Pancreas (tissue), 10 donors: ENCODE measurements around the gene IRAK2. TPM values are rescaled to one million over a fixed set of nuclear protein-coding genes. Genes with fewer than 3 reads are reported as not detected.
"Not testable (repeated sequence)": the region's sequence is repeated elsewhere in the genome, so short reads cannot be mapped to it uniquely, and the experiment has no call there.

Source experiments
- ATAC-seq, 4 donors: fragments of 200-7000 bp; cut with Tn5 transposase; one replicate each; pipeline versions ENCODE4 v1.8.0 to v1.9.1; 2020; ENCODE audit warnings: mild to moderate bottlenecking in 4 of 4, moderate library complexity in 4 of 4
- DNase-seq, 6 donors: peaks; one replicate each; pipeline ENCODE4 v3.0.0-alpha.2; 2020
- FAIRE-seq: peaks from 2 replicates; lab custom pipeline; 2012; peaks lifted over from hg19 to GRCh38; lab: Jason Lieb, UNC
- H3K27ac ChIP-seq, 4 donors: fragments of 200-600 bp; sonication (generic); 1 replicate in 3 of 4; 2 replicates in 1 of 4; pipeline versions ENCODE4 v1.5.0 to v1.8.0; 2020
- H3K27me3 ChIP-seq, 4 donors: fragments of 200-600 bp; one replicate each; pipeline ENCODE4 v1.8.0; 2021
- H3K36me3 ChIP-seq, 3 donors: fragments of 200-600 bp; sonication (generic) in 1 of 3; one replicate each; pipeline versions ENCODE4 v1.5.0 to v1.8.0; 2020 to 2021
- H3K4me1 ChIP-seq, 3 donors: fragments of 200-600 bp; one replicate each; pipeline ENCODE4 v1.8.0; 2021
- H3K4me3 ChIP-seq, 4 donors: fragments of 200-600 bp; sonication (generic) in 2 of 4; one replicate each; pipeline versions ENCODE4 v1.5.0 to v1.8.0; 2020 to 2021
- H3K9me3 ChIP-seq, 4 donors: fragments of 200-600 bp; one replicate each; pipeline ENCODE4 v1.8.0; 2021
- CTCF ChIP-seq, 4 donors: fragments of 200-600 bp; sonication (generic) in 3 of 4; IDR thresholded peaks; one replicate each; pipeline versions ENCODE4 v1.5.0 to v1.8.0; 2021; ENCODE audit warnings: antibody characterized with exemption in 4 of 4
- WGBS, 2 donors: extraction: QIAGEN DNeasy Blood & Tissue Kit; methylation state at CpG; one replicate each; pipeline ENCODE4 v1.1.7; 2013; 5-methylcytosine and 5-hydroxymethylcytosine counted together
- intact Hi-C, 3 donors: fragments of 100-400 bp; cut with DNase I; formaldehyde crosslinking; loops; one replicate each; pipeline versions ENCODE4 v1.11.1 to v1.14.2; 2022
- polyA plus RNA-seq, 2 donors: library from polyadenylated mRNA; stranded (reverse); fragments of 200-250 nt; gene quantifications; one replicate each; pipeline ENCODE4 v1.2.3, GENCODE V29; 2013
- total RNA-seq, 6 donors: library from RNA; stranded (reverse); fragmentation: NEBNext Ultra II Directional in 4 of 6; extraction: Animal tissue kit (Norgen Biotek cat#: 25700) in 4 of 6; gene quantifications; one replicate each; pipeline versions ENCODE4 v1.2.1 to v1.2.4, GENCODE V29; 2021 to 2023
- donor health status: healthy with polysubstance abuse.
- donor health status: DM: no; HTN: no; CAD: no; lungs with moderate emphysema.
- donor health status: DM: no; HTN: no; CAD: no.
- donor health status: control.
- donor health status: control.
- donor health status: Bipolar disorder and iron deficiency.
- donor health status: DM: yes; HTN: yes; CAD: no.
- donor health status: DM: no; HTN: no; CAD: no.
- donor health status: DM: no; HTN: no; CAD: no.
- donor health status: DM: yes; HTN: yes; CAD: no.

Gene IRAK2
- total and polyA plus RNA-seq, 8 donors = 0.74 to 5.4 (median 1.2) TPM

- Histone ChIP-seq H3K36me3 (peaks cover 0 to 19% (median 0%) of the 10 kb centered on the region in 3 donors), H3K4me3 (no peak overlapping the region), H3K27ac (no peak overlapping the region), H3K27me3 (no peaks in the 10 kb centered on the region), H3K4me1 (peaks cover 6 to 18% (median 12%) of the 10 kb centered on the region in 3 donors), H3K9me3 (no peaks in the 10 kb centered on the region)
- 90 to 91% methylated on average over 5 of the region's 5 CpGs for WGBS, 2 donors
- no peak for TF ChIP-seq CTCF (IDR thresholded peaks at IDR 0.05)
- intact Hi-C loops = no loop called here
- ATAC-seq = no peak
- no peak for FAIRE-seq
- no peak for DNase-seq
Measured at GRCh38 chr3:10268930-10269329, 104.2 kb downstream of the IRAK2 start.

- no peak for DNase-seq
- Histone ChIP-seq H3K36me3 (peaks cover 0 to 19% (median 0%) of the 10 kb centered on the region in 3 donors), H3K4me3 (no peak overlapping the region), H3K27ac (no peak overlapping the region), H3K4me1 (peaks cover 11 to 23% (median 17%) of the 10 kb centered on the region in 3 donors), H3K9me3 (no peaks in the 10 kb centered on the region), H3K27me3 (no peaks in the 10 kb centered on the region)
- no peak for FAIRE-seq
- intact Hi-C loops = no loop called here
- 95 to 97% methylated on average over 5 of the region's 5 CpGs for WGBS, 2 donors
- no peak for TF ChIP-seq CTCF (IDR thresholded peaks at IDR 0.05)
- no peak for ATAC-seq
Measured at GRCh38 chr3:10269443-10269842, 104.7 kb downstream of the IRAK2 start.

- intact Hi-C loops = not testable (repeated sequence)
Measured at GRCh38 chr3:10272476-10272875, 107.8 kb downstream of the IRAK2 start.

GRCh38 chr3:10272977-10273376, 108.3 kb downstream of the IRAK2 start:
- DNase-seq = no peak
- ATAC-seq = no peak
- peaks cover 0 to 22% (median 0%) of the 10 kb centered on the region in 3 donors for H3K36me3 ChIP-seq

More at GRCh38 chr3:10272476-10272875, 107.8 kb downstream of the IRAK2 start:
- not testable (repeated sequence) for H3K27ac ChIP-seq, ATAC-seq, DNase-seq, H3K9me3 ChIP-seq, H3K4me3 ChIP-seq, H3K27me3 ChIP-seq, FAIRE-seq
- Histone ChIP-seq H3K4me1 (peaks cover 12 to 26% (median 24%) of the 10 kb centered on the region in 3 donors), H3K36me3 (peaks cover 0 to 19% (median 0%) of the 10 kb centered on the region in 3 donors)
- WGBS, 2 donors = 96 to 97% methylated on average over 11 of the region's 11 CpGs

GRCh38 chr3:10273702-10274305, 109.1 kb downstream of the IRAK2 start:
- Histone ChIP-seq H3K27me3 (no peaks in the 10 kb centered on the region), H3K36me3 (peaks cover 0 to 30% (median 2%) of the 10 kb centered on the region in 3 donors), H3K4me1 (peaks cover 12 to 24% (median 22%) of the 10 kb centered on the region in 3 donors), H3K27ac (peak overlapping the region; percentile 13 to 69 (median 48)), H3K4me3 (no peak overlapping the region), H3K9me3 (no peaks in the 10 kb centered on the region)
- no peak for TF ChIP-seq CTCF (IDR thresholded peaks at IDR 0.05)
- FAIRE-seq = no peak
- DNase-seq = no peak
- peak; percentile 35 to 67 (median 44) for ATAC-seq
- intact Hi-C loops = no loop called here
- 3 to 7% methylated on average over 1 of the region's 1 CpG for WGBS, 2 donors

More at GRCh38 chr3:10272977-10273376, 108.3 kb downstream of the IRAK2 start:
- Histone ChIP-seq H3K4me3 (no peak overlapping the region), H3K27ac (no peak overlapping the region), H3K4me1 (peaks cover 12 to 24% (median 22%) of the 10 kb centered on the region in 3 donors), H3K27me3 (no peaks in the 10 kb centered on the region), H3K9me3 (no peaks in the 10 kb centered on the region)
- intact Hi-C loops = no loop called here
- WGBS, 2 donors = 90 to 94% methylated on average over 2 of the region's 2 CpGs
- FAIRE-seq = no peak
- TF ChIP-seq CTCF (IDR thresholded peaks at IDR 0.05) = no peak
